GM21619 (cell line): ENCODE measurements around the gene BICD2.
A peak's percentile ranks its signal among the peaks of the same experiment; 100 is the strongest.

Source experiments
- ATAC-seq: cut with Tn5 transposase; IDR thresholded peaks from one replicate; pipeline ENCODE4 v1.9.1; 2021; ENCODE audit not compliant: unreplicated experiment

Gene BICD2

DNA sequence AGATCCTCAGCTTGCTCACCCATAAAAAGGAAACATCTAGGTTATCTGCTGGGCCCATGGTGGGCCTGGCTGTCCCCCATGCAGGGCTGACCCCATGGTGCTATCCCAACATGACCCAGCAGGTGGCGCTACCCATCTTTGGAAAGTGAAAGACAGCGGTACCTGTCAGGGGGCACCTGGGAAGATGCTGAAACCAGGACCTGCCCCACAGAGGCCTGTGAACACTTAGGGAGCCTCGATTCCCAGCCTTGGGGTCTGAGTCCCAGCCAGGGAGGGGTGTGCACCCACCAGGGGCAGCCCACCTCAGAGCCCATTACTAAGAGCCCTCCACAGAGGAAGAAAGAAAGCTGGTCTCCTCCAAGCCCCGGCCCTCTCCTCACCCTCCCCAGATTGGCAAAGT lies 48.1 kb downstream of the BICD2 start:
- peak; percentile 59 for ATAC-seq

- no peak for ATAC-seq
These were observed 49.0 kb downstream of the BICD2 start for GRCh38 chr9:92715488-92716231.

DNA sequence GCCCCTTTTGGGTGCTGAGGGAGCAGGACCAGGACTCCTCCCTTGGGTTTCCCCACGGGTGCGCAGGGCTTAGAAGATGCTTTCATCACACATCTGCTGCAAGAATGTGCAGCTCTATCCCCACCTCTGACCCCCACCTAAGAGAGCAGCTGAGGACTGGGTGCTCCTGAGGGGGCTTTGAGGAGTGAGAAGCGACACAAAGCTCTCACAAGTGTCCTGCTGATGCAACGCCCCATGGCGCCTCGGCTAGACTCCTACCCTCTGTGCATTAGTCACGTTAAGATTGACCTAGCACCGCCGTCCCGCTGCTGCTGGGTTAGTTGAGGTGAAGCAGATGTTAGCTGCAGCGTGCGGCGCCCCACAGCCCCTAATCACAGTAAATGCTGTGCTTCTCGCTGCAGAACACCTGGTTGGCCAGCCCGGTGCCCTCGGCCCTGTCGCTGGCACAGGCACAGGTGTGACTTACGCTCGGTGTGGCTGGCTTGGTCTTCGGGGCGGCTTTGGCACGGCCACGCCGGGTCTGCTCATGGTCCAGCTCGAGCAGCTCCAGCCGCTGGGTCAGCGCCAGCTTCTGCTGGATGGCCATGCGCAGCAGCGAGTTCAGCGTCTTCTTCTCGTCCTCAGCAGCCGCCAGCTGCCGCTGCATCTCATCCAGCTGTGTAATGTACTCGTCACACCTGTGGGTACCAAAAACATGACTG lies 49.7 kb downstream of the BICD2 start:
- ATAC-seq = no peak

DNA sequence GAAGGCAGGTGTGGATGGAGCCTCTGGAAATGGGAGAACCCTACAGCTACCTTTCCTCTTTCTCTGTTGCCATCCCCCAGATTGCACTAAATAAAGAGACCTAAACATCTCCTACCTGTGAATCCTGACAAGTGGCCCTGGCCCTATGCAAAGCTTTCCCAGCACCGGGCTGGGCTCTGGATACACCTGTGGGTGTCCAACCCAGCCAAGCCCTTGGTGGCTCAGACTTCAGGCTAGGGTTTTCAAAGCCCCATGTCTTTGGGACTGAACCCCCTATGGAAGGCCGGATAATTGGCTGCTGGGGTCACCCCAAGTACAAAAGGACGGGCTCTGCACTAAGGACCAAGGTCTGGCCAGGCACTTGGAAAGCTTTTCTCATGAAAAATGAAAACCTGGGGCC lies 50.6 kb downstream of the BICD2 start:
- ATAC-seq = no peak

GRCh38 chr9:92713528-92713927 lies 51.1 kb downstream of the BICD2 start:
- ATAC-seq = no peak

- ATAC-seq = no peak
These were observed 51.9 kb downstream of the BICD2 start for GRCh38 chr9:92712767-92713166.

DNA sequence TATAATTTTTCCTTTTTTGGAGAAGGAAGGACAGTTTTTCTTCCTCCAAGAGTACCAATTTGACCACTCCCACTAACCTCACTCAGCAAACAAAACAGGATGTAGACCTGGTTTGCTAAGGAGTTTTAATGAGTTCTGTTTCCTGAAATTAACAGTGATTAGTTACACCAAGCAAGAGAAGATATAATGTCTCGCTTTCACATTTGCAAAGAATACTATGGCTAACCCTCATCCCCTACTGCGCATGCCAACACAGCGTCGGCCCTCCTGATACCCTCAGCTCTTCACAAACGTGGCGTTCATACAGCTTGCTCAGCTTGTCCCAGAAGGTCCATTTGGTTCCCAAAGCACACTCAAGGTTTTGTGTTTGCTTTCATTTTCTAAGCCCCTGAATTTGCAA lies 52.8 kb downstream of the BICD2 start:
- ATAC-seq = peak; percentile 45

DNA sequence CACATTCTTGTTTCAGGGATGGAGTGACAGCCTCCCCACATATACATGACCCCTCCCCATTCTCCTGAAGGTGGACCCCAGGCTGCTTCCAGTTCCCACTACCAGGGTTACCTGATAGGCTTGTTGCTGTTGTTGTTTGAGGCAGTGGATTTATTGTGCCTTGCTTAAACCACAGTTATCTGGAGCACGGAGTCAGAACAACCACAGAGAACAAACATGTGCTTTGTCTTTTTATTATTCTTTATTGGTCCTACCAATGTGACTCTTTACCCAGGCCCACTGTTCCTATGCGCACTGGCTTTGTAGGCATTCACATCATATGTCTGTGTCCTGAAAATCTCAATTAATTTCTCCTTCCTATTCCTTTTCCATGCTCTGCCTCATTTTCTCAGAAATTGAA lies 53.5 kb downstream of the BICD2 start:
- no peak for ATAC-seq

DNA sequence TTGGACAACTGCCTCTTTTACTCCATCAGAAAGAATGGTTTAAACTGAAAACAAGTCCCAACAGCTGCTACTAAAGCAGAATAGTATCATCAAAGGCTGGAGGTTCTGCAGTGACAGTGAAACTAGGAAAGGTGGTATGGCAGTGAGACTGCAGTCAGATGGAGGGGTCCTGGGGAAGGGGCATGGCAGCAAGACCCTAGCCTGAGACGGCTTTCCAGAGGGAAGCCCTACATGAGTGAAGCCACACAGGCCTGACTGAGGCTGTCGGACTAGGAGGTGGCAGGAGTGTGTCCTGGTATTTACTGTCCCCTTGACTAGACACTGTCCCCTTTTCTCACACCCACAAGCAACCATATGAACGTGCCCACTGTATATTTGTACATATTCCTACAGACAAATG lies 54.3 kb downstream of the BICD2 start:
- ATAC-seq = no peak

GRCh38 chr9:92709954-92710353 lies 54.7 kb downstream of the BICD2 start:
- ATAC-seq = no peak

GRCh38 chr9:92709240-92709639 lies 55.4 kb downstream of the BICD2 start:
- no peak for ATAC-seq

DNA sequence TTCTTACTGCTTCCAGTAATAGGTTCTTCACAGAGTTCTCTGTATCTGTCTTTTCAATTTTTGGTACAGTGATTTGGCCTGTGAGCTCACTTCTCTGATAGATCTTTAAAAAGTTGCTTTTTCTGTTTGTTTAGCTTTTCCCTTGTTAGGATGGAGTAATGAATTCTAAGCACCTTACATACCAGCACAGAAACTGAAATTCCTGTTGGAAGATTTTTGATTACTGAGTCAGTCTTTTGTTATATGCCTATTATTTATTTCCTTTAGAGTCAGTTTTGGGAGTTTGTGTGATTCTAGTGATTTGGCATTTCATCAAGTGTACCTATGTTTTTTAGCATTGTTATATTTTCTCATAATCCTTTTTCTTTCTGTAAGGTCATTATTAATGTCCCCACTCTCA lies 57.1 kb downstream of the BICD2 start:
- ATAC-seq = no peak

DNA sequence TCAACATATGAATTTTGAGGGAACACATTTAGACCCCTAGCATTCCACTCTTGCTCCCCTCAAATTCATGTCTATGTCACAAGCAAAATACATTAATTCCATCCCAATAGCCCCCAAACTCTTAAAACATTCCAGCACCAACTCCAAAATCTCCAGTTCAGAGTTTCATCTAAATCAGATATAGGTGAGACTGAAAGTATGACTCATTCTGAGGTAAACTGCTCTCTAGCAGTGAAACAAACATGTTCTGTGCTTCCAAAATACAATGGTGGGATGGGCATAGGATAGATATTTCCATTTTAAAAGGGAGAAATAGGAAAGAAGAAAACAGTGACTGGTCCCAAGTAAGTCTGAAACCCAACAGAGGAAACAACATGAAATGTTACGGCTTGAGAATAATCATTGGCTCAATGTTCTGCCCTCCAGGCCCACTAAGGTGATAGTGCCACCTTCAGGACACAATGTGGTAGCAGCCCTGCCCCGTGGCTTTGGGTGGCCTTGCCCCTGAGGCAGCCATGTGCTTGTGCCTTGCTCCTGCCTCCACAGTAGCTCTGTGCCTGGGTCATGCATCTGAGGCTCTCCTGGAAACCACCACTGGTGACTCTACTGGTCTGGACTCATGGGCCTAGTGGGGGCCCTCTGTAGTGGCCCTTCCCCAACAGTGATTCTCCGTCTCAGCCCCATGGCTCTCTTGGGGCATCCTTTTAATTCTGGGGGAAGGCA lies 58.3 kb downstream of the BICD2 start:
- no peak for ATAC-seq

- no peak for ATAC-seq
These were observed 60.1 kb downstream of the BICD2 start for GRCh38 chr9:92704528-92704927.

DNA sequence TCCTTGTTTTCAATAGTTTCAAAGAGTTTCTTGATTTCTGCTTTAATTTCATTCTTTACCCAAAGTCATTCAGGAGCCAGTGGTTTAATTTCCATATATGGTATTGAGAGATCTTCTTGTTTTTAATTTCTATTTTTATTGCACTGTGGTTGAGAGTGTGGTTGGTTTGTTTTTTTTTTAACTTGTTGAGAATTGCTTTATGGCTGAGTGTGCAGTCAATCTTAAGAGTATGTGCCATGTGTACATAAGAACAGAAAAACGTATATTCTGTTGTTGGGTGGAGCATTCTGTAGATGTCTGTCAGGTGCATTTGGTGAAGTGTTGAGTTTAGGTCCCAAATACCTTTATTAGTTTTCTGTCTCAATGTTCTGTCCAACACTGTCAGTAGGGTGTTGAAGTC lies 68.0 kb downstream of the BICD2 start:
- no peak for ATAC-seq

DNA sequence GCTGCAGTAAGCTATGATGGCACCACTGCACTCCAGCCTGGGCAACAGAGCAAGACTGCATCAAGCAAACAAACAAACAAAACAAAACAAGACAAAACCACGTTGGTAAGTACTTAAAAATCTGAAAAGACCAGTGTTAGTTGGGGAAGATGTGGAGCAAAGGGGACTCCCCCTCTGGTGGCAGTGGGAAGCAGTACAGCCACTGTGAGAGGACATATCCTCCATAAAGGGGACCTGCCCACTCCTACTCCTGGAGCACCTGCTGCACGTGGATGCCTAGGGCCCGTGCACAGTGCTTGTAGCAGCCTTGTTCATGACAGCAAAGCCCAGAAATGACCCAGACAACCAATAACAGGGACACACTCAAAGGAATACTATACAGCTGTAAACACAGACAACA lies 77.7 kb downstream of the BICD2 start:
- no peak for ATAC-seq

GRCh38 chr9:92685022-92685421 lies 79.6 kb downstream of the BICD2 start:
- no peak for ATAC-seq

DNA sequence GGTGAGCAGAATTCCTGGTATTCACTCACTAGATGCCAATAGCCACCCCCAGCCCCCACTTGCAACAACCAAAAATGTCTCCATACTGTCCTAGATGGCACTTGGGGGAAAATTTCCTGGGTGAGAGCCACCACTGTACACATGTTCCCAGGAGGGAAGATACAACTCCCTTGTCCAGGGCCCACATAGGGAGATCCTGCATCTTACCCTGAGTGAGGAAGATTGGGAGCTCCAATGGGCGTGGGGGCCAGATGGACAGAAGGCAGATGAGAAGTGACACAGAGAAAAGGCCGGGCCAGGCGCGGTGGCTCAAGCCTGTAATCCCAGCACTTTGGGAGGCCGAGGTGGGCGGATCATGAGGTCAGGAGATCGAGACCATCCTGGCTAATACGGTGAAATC lies 82.4 kb downstream of the BICD2 start:
- ATAC-seq = no peak

- no peak for ATAC-seq
These were observed 84.2 kb downstream of the BICD2 start for GRCh38 chr9:92680166-92681119.

DNA sequence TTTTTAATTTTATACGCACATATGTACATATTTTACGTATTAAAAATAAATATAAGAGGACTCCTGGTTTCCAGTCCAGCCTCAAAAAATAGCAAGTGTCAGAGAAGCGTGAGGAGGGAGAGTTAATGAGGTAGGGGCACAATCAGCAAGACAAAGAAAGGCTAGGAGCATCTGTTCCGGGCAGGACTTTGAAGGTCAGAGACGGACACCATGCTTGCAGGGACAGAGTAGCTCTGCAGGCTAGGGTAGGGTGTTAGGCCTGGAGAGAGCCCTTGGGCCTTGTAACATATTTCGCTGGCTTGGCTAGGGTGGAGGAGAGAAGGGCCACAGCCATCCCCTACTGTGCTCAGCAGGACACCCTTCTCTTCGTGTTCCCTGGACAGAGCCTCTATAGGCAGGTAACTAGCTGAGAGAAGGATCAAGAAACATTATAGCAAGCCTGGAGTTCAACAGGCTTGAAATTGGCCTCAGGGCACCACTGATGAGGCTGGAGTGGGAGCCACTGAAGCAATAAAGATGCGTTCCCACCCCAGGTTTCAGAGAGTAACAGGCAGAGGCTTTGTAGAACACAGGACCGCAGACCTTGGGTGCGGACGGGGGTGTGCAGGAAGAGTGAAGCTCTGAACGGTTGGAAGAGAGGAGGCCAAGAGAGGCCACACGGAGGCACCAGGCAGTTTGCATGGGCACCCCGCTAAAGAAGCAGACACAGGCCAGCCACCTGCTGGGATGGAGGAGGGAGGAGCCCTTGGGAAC lies 85.0 kb downstream of the BICD2 start:
- no peak for ATAC-seq
